Activated naive CD4-positive, alpha-beta T cell treated with anti-CD3 and anti-CD28 coated beads, Interleukin-2, amount 10 ng/mL, durations not matched to agents 7 days and 5 days (primary cell): ENCODE measurements around the gene KLRD1.
"Not testable (repeated sequence)": the region's sequence is repeated elsewhere in the genome, so short reads cannot be mapped to it uniquely, and the experiment has no call there.

Source experiments
- CTCF ChIA-PET: fragments of 350-600 bp; sonication (Branson Sonifier 250); formaldehyde crosslinking; loops from one replicate; lab custom pipeline; 2021; ENCODE audit warnings: antibody characterized with exemption; lab: Charles Lee
- DNase-seq: peaks from one replicate; pipeline ENCODE4 v3.0.0-alpha.2; 2020
- H3K27ac Mint-ChIP-seq: one replicate; pipeline ENCODE4 v1.8.0; 2021; ENCODE audit warnings: mild to moderate bottlenecking, moderate library complexity, mixed read lengths
- H3K27me3 Mint-ChIP-seq: one replicate; pipeline ENCODE4 v1.8.0; 2021; ENCODE audit warnings: mild to moderate bottlenecking, mixed read lengths
- H3K36me3 Mint-ChIP-seq: one replicate; pipeline ENCODE4 v1.8.0; 2021; ENCODE audit warnings: mixed read lengths
- H3K4me1 Mint-ChIP-seq: one replicate; pipeline ENCODE4 v1.8.0; 2021; ENCODE audit warnings: mixed read lengths
- H3K4me3 Mint-ChIP-seq: one replicate; pipeline ENCODE4 v1.8.0; 2021; ENCODE audit warnings: mild to moderate bottlenecking, moderate library complexity, mixed read lengths
- H3K9me3 Mint-ChIP-seq: one replicate; pipeline ENCODE4 v1.8.0; 2021; ENCODE audit warnings: mixed read lengths

Gene KLRD1

DNA sequence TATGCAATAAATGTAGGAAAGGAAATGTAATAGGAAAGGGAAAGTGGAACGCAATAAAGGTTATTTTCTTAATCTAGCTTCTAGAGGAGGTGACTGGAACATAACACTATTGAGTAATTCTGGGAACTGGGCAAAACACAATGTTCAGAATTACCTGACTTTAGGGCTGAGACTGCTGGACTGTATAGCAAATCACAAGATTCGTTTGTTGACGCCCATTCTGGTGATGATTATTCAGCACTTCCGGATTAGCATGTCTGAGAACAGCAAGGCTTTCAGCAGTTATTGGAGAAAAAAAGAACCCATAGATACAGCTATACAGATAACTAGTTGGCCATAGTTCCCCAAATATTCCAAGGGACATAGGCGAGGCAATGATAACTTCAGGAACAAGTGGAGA lies 2.3 kb upstream of the KLRD1 start:
- Mint-ChIP-seq H3K27me3 (no peaks in the 10 kb centered on the region), H3K36me3 (no peaks in the 10 kb centered on the region), H3K4me3 (no peak overlapping the region), H3K9me3 (peaks cover 4% of the 10 kb centered on the region), H3K27ac (no peak overlapping the region), H3K4me1 (peaks cover 14% of the 10 kb centered on the region)
- no peak for DNase-seq
- CTCF ChIA-PET: no interaction called here

- peaks cover 2% of the 10 kb centered on the region for H3K4me1 Mint-ChIP-seq
- CTCF ChIA-PET: no interaction called here
- no peak overlapping the region for H3K4me3 Mint-ChIP-seq
- H3K27me3 Mint-ChIP-seq: no peaks in the 10 kb centered on the region
- H3K36me3 Mint-ChIP-seq: no peaks in the 10 kb centered on the region
- H3K9me3 Mint-ChIP-seq: no peaks in the 10 kb centered on the region
- no peak for DNase-seq
- no peak overlapping the region for H3K27ac Mint-ChIP-seq
These were observed 3.5 kb downstream of the KLRD1 start for GRCh38 chr12:10310926-10311720.

- Mint-ChIP-seq H3K9me3 (no peaks in the 10 kb centered on the region), H3K4me1 (peaks cover 20% of the 10 kb centered on the region), H3K27me3 (no peaks in the 10 kb centered on the region), H3K27ac (no peak overlapping the region), H3K4me3 (no peak overlapping the region), H3K36me3 (no peaks in the 10 kb centered on the region)
- CTCF ChIA-PET: no interaction called here
- no peak for DNase-seq
These were observed 11.7 kb downstream of the KLRD1 start for GRCh38 chr12:10319388-10319787.

- Mint-ChIP-seq H3K27ac (peak overlapping the region; percentile 1), H3K4me3 (no peak overlapping the region), H3K36me3 (no peaks in the 10 kb centered on the region), H3K27me3 (no peaks in the 10 kb centered on the region), H3K9me3 (no peaks in the 10 kb centered on the region), H3K4me1 (peaks cover 20% of the 10 kb centered on the region)
- DNase-seq: no peak
- CTCF ChIA-PET: no interaction called here
These were observed 13.0 kb downstream of the KLRD1 start for GRCh38 chr12:10320643-10321042.

GRCh38 chr12:10328691-10329090 lies 21.0 kb downstream of the KLRD1 start:
- DNase-seq, H3K27me3 Mint-ChIP-seq, H3K9me3 Mint-ChIP-seq, H3K4me1 Mint-ChIP-seq, H3K27ac Mint-ChIP-seq, CTCF ChIA-PET, H3K4me3 Mint-ChIP-seq, H3K36me3 Mint-ChIP-seq: not testable (repeated sequence)

DNA sequence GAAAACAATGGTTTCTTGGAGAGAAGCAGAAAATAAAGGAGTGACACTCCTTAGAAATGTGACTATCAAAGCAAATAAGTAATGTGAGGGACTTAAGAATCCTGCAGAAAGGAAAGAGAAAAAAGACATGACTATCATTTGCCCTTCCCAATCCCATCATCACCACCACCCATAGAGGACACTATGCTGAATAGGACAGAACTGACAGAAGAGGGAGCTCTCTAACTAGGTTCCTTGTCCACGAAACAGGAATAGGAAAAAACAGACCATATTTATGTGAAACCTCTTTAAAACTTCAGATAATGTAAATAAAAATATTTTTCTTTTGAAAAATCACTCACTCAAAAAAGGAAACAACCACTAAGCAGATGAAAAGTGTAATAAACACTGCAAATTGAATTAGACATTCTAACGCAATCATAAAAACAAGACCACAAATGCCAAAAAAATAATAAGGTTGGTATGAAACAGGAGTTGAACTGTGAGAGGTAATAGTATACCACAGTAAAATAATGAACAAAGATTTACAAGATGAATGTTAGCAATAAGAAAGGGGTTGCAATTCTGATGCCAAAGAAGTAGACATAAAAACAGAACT lies 24.1 kb downstream of the KLRD1 start:
- Mint-ChIP-seq H3K27me3 (peaks cover 4% of the 10 kb centered on the region), H3K27ac (no peak overlapping the region), H3K4me1 (no peaks in the 10 kb centered on the region), H3K4me3 (no peak overlapping the region), H3K9me3 (peaks cover 3% of the 10 kb centered on the region), H3K36me3 (no peaks in the 10 kb centered on the region)
- CTCF ChIA-PET: interaction anchor here (1.1 to 1.6 kb wide), 2 partner anchors 227 to 231 kb away, joined by 5 to 7 read pairs; no protein-coding TSS in a partner anchor
- no peak for DNase-seq

GRCh38 chr12:10336196-10336595 lies 28.5 kb downstream of the KLRD1 start:
- CTCF ChIA-PET, H3K9me3 Mint-ChIP-seq, H3K4me3 Mint-ChIP-seq, DNase-seq, H3K4me1 Mint-ChIP-seq, H3K27me3 Mint-ChIP-seq, H3K36me3 Mint-ChIP-seq, H3K27ac Mint-ChIP-seq: not testable (repeated sequence)

DNA sequence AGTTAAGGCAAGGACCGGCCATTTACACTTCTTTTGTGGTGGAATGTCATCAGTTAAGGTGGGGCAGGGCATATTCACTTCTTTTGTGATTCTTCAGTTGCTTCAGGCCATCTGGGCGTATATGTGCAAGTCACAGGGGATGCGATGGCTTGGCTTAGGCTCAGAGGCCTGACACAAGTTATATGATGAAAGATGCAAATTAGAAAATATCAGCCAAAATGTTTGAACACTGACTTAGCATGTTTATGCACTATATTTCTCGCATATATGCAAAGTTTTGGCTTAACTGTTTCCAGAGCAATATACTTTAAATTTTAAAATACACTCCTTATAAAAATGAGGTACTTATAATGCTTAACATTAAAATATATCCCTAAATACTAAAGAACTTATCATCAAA lies 30.8 kb downstream of the KLRD1 start:
- H3K4me1 Mint-ChIP-seq, H3K9me3 Mint-ChIP-seq, H3K36me3 Mint-ChIP-seq, DNase-seq, CTCF ChIA-PET, H3K27me3 Mint-ChIP-seq, H3K27ac Mint-ChIP-seq, H3K4me3 Mint-ChIP-seq: not testable (repeated sequence)

DNA sequence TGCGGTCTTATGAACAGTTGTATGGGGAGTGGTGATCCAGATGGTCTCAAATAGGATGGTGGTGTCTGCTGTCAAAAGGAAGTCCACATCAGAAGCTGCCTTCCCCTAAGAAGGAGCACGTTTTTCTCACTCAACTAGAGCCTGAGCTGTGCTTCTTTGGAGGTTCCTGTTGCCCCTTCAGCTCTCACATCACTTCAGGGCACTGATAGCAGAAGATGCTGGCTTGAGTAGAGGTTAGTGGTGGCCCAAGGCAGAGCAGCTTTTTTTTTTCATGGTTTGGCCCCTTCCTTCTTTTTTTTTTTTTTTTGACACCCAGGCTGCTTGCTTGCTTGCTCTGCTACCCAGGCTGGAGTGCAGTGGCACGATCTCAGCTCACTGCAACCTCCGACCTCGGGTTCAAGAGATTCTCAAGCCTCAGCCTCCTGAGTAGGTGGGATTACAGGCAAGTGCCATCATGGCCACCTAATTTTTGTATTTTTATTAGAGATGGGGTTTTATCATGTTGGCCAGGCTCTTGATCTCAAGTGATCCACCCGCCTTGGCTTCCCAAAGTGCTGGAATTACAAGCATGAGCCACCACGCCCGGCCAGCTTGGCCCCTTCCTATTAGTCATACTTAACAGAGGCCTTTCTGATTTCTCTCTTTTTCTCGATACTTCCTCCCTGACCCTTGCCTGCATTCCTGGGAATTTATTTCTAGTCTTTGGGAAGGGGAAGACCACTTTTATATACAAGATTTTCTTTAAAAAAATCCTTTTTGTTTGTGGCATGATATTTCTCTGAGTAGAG lies 31.6 kb downstream of the KLRD1 start:
- DNase-seq: no peak
- H3K9me3 Mint-ChIP-seq: peaks cover 9% of the 10 kb centered on the region
- no peaks in the 10 kb centered on the region for H3K36me3 Mint-ChIP-seq
- peaks cover 7% of the 10 kb centered on the region for H3K27me3 Mint-ChIP-seq
- no peak overlapping the region for H3K4me3 Mint-ChIP-seq
- no peak overlapping the region for H3K27ac Mint-ChIP-seq
- H3K4me1 Mint-ChIP-seq: peaks cover 7% of the 10 kb centered on the region
- CTCF ChIA-PET: interaction anchor here (1.2 kb wide), 1 partner anchor 9 kb away, joined by 3 read pairs; no protein-coding TSS in a partner anchor

GRCh38 chr12:10340946-10341345 lies 33.3 kb downstream of the KLRD1 start:
- H3K4me3 Mint-ChIP-seq, H3K4me1 Mint-ChIP-seq, H3K27ac Mint-ChIP-seq, DNase-seq, H3K9me3 Mint-ChIP-seq, H3K27me3 Mint-ChIP-seq, H3K36me3 Mint-ChIP-seq: not testable (repeated sequence)
- CTCF ChIA-PET: interaction anchor here (0.6 kb wide), 1 partner anchor 21 kb away, joined by 3 read pairs; no protein-coding TSS in a partner anchor

DNA sequence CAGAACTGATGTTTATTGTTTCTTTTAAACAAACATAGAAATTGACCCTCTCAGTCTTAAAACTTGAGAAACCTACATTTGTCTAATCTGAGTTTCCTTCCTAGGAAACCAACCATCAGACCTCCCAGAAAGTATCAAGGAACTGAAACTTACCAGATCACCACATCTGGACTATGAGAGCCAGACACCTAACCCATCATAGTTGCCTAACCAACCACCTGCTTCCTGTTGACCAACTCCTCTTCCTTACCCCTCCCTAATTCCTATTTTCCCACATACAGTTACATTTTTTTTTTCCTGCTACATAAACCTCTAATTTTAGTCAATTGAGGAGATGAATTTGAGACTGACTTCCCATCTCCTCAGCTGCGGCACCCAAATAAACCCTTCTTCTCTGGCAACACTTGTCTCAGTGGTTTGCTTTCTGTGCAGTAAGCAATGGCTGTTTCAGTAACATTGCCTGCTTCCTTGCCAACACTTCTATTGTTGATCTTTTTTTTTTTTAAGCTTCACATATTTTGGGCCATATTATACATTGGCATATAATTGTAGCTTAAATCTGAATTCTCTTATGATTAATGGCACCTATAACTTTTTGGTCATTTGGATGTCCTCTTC lies 34.3 kb downstream of the KLRD1 start:
- CTCF ChIA-PET: interaction anchor here (0.8 kb wide), 1 partner anchor 408 kb away, joined by 4 read pairs; no protein-coding TSS in a partner anchor
- peaks cover 7% of the 10 kb centered on the region for H3K27me3 Mint-ChIP-seq
- H3K4me3 Mint-ChIP-seq: no peak overlapping the region
- no peak for DNase-seq
- peaks cover 9% of the 10 kb centered on the region for H3K9me3 Mint-ChIP-seq
- H3K4me1 Mint-ChIP-seq: peaks cover 7% of the 10 kb centered on the region
- H3K36me3 Mint-ChIP-seq: no peaks in the 10 kb centered on the region
- no peak overlapping the region for H3K27ac Mint-ChIP-seq

GRCh38 chr12:10351457-10351856 lies 43.8 kb downstream of the KLRD1 start:
- H3K4me1 Mint-ChIP-seq, H3K9me3 Mint-ChIP-seq, H3K4me3 Mint-ChIP-seq, DNase-seq, H3K27ac Mint-ChIP-seq, CTCF ChIA-PET, H3K36me3 Mint-ChIP-seq: not testable (repeated sequence)
- peaks cover 24% of the 10 kb centered on the region for H3K27me3 Mint-ChIP-seq

GRCh38 chr12:10354071-10354470 lies 46.4 kb downstream of the KLRD1 start:
- no peak overlapping the region for H3K27ac Mint-ChIP-seq
- H3K4me1 Mint-ChIP-seq: peaks cover 4% of the 10 kb centered on the region
- peaks cover 2% of the 10 kb centered on the region for H3K36me3 Mint-ChIP-seq
- no peak overlapping the region for H3K4me3 Mint-ChIP-seq
- H3K9me3 Mint-ChIP-seq: peaks cover 4% of the 10 kb centered on the region
- H3K27me3 Mint-ChIP-seq: peaks cover 40% of the 10 kb centered on the region
- CTCF ChIA-PET: no interaction called here
- no peak for DNase-seq

DNA sequence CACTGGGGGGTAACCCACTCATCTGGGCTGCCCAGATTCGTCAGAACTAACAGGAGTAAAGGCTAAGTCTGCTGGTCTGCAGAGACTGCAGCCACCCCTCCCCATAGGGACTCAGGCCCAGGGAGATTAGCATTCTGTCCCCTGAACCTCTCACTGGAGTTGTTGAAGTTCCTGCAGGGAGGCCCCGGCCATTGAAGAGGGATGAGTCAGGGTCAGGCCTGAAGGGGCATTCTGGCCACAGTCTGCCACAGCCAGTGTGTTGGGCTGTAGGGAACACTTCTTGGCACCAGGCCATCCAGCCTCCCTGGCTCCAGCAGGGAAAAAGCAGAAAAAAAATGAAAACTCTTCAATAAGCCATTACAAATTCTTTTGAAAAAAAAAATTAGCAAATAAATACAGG lies 46.8 kb downstream of the KLRD1 start:
- Mint-ChIP-seq H3K27ac (no peak overlapping the region), H3K4me3 (no peak overlapping the region), H3K9me3 (peaks cover 4% of the 10 kb centered on the region), H3K4me1 (peaks cover 8% of the 10 kb centered on the region), H3K36me3 (peaks cover 2% of the 10 kb centered on the region), H3K27me3 (peaks cover 40% of the 10 kb centered on the region)
- CTCF ChIA-PET: no interaction called here
- DNase-seq: no peak
